GM12878 (cell line): ENCODE results near the gene POU2AF2. TPM values are rescaled to one million over a fixed set of nuclear protein-coding genes. Genes with fewer than 3 reads are reported as not detected.
"Not testable (repeated sequence)": the region's sequence is repeated elsewhere in the genome, so short reads cannot be mapped to it uniquely, and the experiment has no call there.

Source experiments
- ATAC-seq: fragments of 200-7000 bp; cut with Tn5 transposase; 3 replicates; pipeline ENCODE4 v1.9.1; 2020; ENCODE audit warnings: mild to moderate bottlenecking, moderate library complexity
- BruUV-seq: library from RNA; stranded (reverse); fragments of 400-500 nt; replicated peaks from 2 replicates; lab custom pipeline; 2021; lab: Mats Ljungman, UMichigan
- CTCF ChIA-PET: fragments of 300-600 bp; sonication (Branson Sonifier 250); formaldehyde crosslinking; extraction: SDS; loops from one replicate; lab custom pipeline; 2021; ENCODE audit warnings: inconsistent platforms; lab: Yijun Ruan, JAX
- POLR2A ChIA-PET: fragments of 350-600 bp; formaldehyde crosslinking; extraction: SDS; loops from one replicate; lab custom pipeline; 2021; ENCODE audit warnings: inconsistent platforms; lab: Charles Lee
- RAD21 ChIA-PET: fragments of 300-600 bp; sonication (Branson Sonifier 250); formaldehyde crosslinking; loops from one replicate; lab custom pipeline; 2023; ENCODE audit warnings: antibody characterized with exemption; ENCODE audit not compliant: unreplicated experiment; lab: Charles Lee
- SMC1A ChIA-PET: fragments of 300-600 bp; sonication (Branson Sonifier 250); formaldehyde crosslinking; loops from one replicate; lab custom pipeline; 2023; ENCODE audit not compliant: unreplicated experiment, uncharacterized antibody; lab: Charles Lee
- DNase-seq: peaks from one replicate; pipeline ENCODE4 v3.0.0-alpha.2; 2011; ENCODE audit warnings: low read depth, low spot score
- FAIRE-seq: peaks from 3 replicates; lab custom pipeline; 2011; peaks lifted over from hg19 to GRCh38; lab: Jason Lieb, UNC
- H2AFZ ChIP-seq: 2 replicates; pipeline ENCODE4 v1.6.0; 2011; ENCODE audit warnings: low read depth, low read length, control low read depth; ENCODE audit not compliant: control insufficient read depth
- H3K27ac ChIP-seq: 2 replicates; pipeline ENCODE4 v1.5.1; 2011; ENCODE audit warnings: control low read depth; ENCODE audit not compliant: control insufficient read depth, insufficient read depth
- H3K27me3 ChIP-seq, 2 experiments: replicated peaks in 1 of 2; 2 replicates each; pipeline versions ENCODE4 v1.6.0 to v1.6.1; 2011; ENCODE audit warnings: low read length in 1 of 2; ENCODE audit not compliant: control insufficient read depth in 2 of 2, insufficient read depth in 2 of 2
- H3K36me3 ChIP-seq, 2 experiments: 2 replicates each; pipeline ENCODE4 v1.5.1; 2011; ENCODE audit warnings: low read length in 1 of 2; ENCODE audit not compliant: control insufficient read depth in 2 of 2, insufficient read depth in 2 of 2
- H3K4me1 ChIP-seq: 2 replicates; pipeline ENCODE4 v1.6.1; 2011; ENCODE audit warnings: mild to moderate bottlenecking, low read length, moderate library complexity, mixed read lengths; ENCODE audit not compliant: control insufficient read depth, insufficient read depth
- H3K4me2 ChIP-seq: 2 replicates; pipeline ENCODE4 v1.6.0; 2011; ENCODE audit warnings: control low read depth; ENCODE audit not compliant: control insufficient read depth, insufficient read depth
- H3K4me3 ChIP-seq: fragments of 200-600 bp; sonication (generic); 2 replicates; pipeline ENCODE4 v1.5.1; 2016
- H3K79me2 ChIP-seq: 2 replicates; pipeline ENCODE4 v1.6.0; 2011; ENCODE audit warnings: low read length; ENCODE audit not compliant: control insufficient read depth, insufficient read depth
- H3K9ac ChIP-seq: 2 replicates; pipeline ENCODE4 v1.8.0; 2011; ENCODE audit warnings: low read length, control low read depth, mixed read lengths; ENCODE audit not compliant: control insufficient read depth, insufficient read depth
- H3K9me3 ChIP-seq: replicated peaks from 3 replicates; pipeline ENCODE4 v1.5.1; 2011; ENCODE audit warnings: mild to moderate bottlenecking, low read length; ENCODE audit not compliant: control insufficient read depth, insufficient read depth
- H4K20me1 ChIP-seq: 2 replicates; pipeline ENCODE4 v1.6.0; 2011; ENCODE audit not compliant: control insufficient read depth, insufficient read depth
- CBX3 ChIP-seq: fragments of 200-600 bp; sonication (generic); IDR thresholded peaks from 2 replicates; pipeline ENCODE4 v1.6.1; 2016; ENCODE audit warnings: low read depth, borderline replicate concordance
- E2F8 ChIP-seq: fragments of 450-650 bp; IDR thresholded peaks from 2 replicates; pipeline ENCODE4 v1.6.1; 2018; ENCODE audit warnings: mild to moderate bottlenecking, low read depth, moderate library complexity; ENCODE audit not compliant: partially characterized antibody
- EP300 ChIP-seq, 2 experiments: fragments of 150-350 bp in 1 of 2; IDR thresholded peaks; 2 replicates each; pipeline ENCODE4 v1.6.1; 2011 to 2012; ENCODE audit warnings: low read depth in 2 of 2, low read length in 2 of 2, borderline replicate concordance in 1 of 2, improper control_type of control experiment in 1 of 2, inconsistent platforms in 1 of 2; ENCODE audit not compliant: control insufficient read depth in 1 of 2
- MEF2A ChIP-seq: IDR thresholded peaks from 2 replicates; pipeline ENCODE4 v1.6.1; 2011; ENCODE audit warnings: low read depth, mild to moderate bottlenecking, low read length, moderate library complexity; ENCODE audit not compliant: insufficient read depth
- NFXL1 ChIP-seq: fragments of 450-650 bp; IDR thresholded peaks from 2 replicates; pipeline ENCODE4 v1.6.1; 2017; ENCODE audit warnings: antibody characterized with exemption, mild to moderate bottlenecking, borderline replicate concordance
- RB1 ChIP-seq: fragments of 450-650 bp; formaldehyde crosslinking; IDR thresholded peaks from 2 replicates; pipeline ENCODE4 v1.6.1; 2017; ENCODE audit warnings: mild to moderate bottlenecking, borderline replicate concordance
- SP1 ChIP-seq: IDR thresholded peaks from one replicate; pipeline ENCODE4 v1.6.1; 2011; ENCODE audit warnings: low read depth, low read length
- ZBTB33 ChIP-seq: fragments of 450-650 bp; IDR thresholded peaks from 2 replicates; pipeline ENCODE4 v1.6.1; 2017; ENCODE audit warnings: mild to moderate bottlenecking
- ZNF274 ChIP-seq: IDR thresholded peaks from one replicate; pipeline ENCODE4 v1.8.0; 2011; ENCODE audit not compliant: insufficient read length, insufficient read depth
- ZNF622 ChIP-seq: fragments of 450-650 bp; IDR thresholded peaks from 2 replicates; pipeline ENCODE4 v1.6.1; 2017; ENCODE audit warnings: mild to moderate bottlenecking, inconsistent platforms
- WGBS: methylation state at CpG from one replicate; pipeline ENCODE4 v1.1.6; 2016; ENCODE audit warnings: low lambda C conversion rate; ENCODE audit not compliant: insufficient replicate concordance, insufficient coverage; ENCODE audit errors: missing lambda C conversion rate; 5-methylcytosine and 5-hydroxymethylcytosine counted together
- in situ Hi-C: fragments of 300-500 bp; cut with MboI; formaldehyde crosslinking; loops from 9 replicates; pipeline ENCODE4 v1.14.3; 2018; ENCODE audit warnings: mixed read lengths
- intact Hi-C: fragments of 100-400 bp; cut with micrococcal nuclease; formaldehyde crosslinking; loops from one replicate; pipeline ENCODE4 v1.14.2; 2022; ENCODE audit not compliant: unreplicated experiment
- polyA plus RNA-seq, 11 experiments: library from polyadenylated mRNA; depleted of rRNA in 4 of 11; unstranded in 6 of 11; stranded (reverse) in 5 of 11; fragments of >200 nt; fragmentation: Nextera tagmentation in 4 of 11; fragmentation: Illumina TruSeq in 1 of 11; extraction: Ambion mirVana in 4 of 11; extraction: Trizol in 1 of 11; gene quantifications; 1 replicate in 1 of 11; 2 replicates in 10 of 11; pipeline versions ENCODE4 v1.2.1 to v1.2.3, GENCODE V29; 2011 to 2016; ENCODE audit warnings: inconsistent platforms in 2 of 11, missing spikeins in 2 of 11, low read depth in 1 of 11
- total RNA-seq, 4 experiments: library from RNA; depleted of rRNA in 3 of 4; stranded (reverse); fragments of >200 nt in 3 of 4; fragmentation: Illumina TruSeq in 1 of 4; extraction: Trizol in 1 of 4; gene quantifications; 2 replicates each; pipeline versions ENCODE4 v1.2.1 to v1.2.3, GENCODE V29; 2013 to 2021

Gene POU2AF2
- total and polyA plus RNA-seq, 10 of the 15 experiments (the other 5 are each of a cell fraction or from before 2014, with no cell fraction given): not detected

- H4K20me1 ChIP-seq, H3K9me3 ChIP-seq, H3K4me3 ChIP-seq, ATAC-seq, H2AFZ ChIP-seq, RAD21 ChIA-PET, H3K79me2 ChIP-seq, FAIRE-seq, H3K4me1 ChIP-seq, BruUV-seq, DNase-seq, H3K36me3 ChIP-seq, intact Hi-C loops, H3K27ac ChIP-seq, in situ Hi-C loops, POLR2A ChIA-PET, H3K4me2 ChIP-seq, H3K27me3 ChIP-seq, H3K9ac ChIP-seq: not testable (repeated sequence)
- ChIA-PET SMC1A (interaction anchor here (1.1 kb wide), 1 partner anchor 125 kb away, joined by 4 read pairs; no protein-coding TSS in a partner anchor), CTCF (interaction anchor here (1.4 kb wide), 1 partner anchor 126 kb away, joined by 4 read pairs; no protein-coding TSS in a partner anchor)
- whole genome bisulfite sequencing: no CpG with 5 or more reads among the region's 1 CpG
These were observed 46.9 kb downstream of the POU2AF2 start for GRCh38 chr11:111292408-111292807.

GRCh38 chr11:111296196-111296595, 50.7 kb downstream of the POU2AF2 start:
- H3K27ac ChIP-seq: no peak overlapping the region
- DNase-seq: no peak
- no peak for FAIRE-seq
- no peak overlapping the region for H3K9ac ChIP-seq
- CTCF ChIA-PET: interaction anchor here (4.2 to 4.4 kb wide), 2 partner anchors 13 to 127 kb away, joined by 16 to 21 read pairs; no protein-coding TSS in a partner anchor
- no peak overlapping the region for H2AFZ ChIP-seq
- no peak overlapping the region for H3K4me3 ChIP-seq
- RAD21 ChIA-PET: interaction anchor here (0.8 to 1.4 kb wide), 4 partner anchors 13 to 131 kb away, joined by 3 read pairs; no protein-coding TSS in a partner anchor
- 42% methylated on average over 3 of the region's 3 CpGs for WGBS
- no peaks in the 10 kb centered on the region for H3K9me3 ChIP-seq
- no peaks in the 10 kb centered on the region for H3K4me1 ChIP-seq
- H3K36me3 ChIP-seq: no peaks in the 10 kb centered on the region
- peaks cover 0 to 7% of the 10 kb centered on the region in 2 experiments; a peak in 3 of 4 replicates for H3K27me3 ChIP-seq
- POLR2A ChIA-PET: no interaction called here
- ATAC-seq: no peak
- intact Hi-C loops: no loop called here
- in situ Hi-C loops: no loop called here
- no peak overlapping the region for H3K4me2 ChIP-seq
- no peaks in the 10 kb centered on the region for H3K79me2 ChIP-seq
- BruUV-seq: no TSS peak
- H4K20me1 ChIP-seq: no peaks in the 10 kb centered on the region
- SMC1A ChIA-PET: interaction anchor here (1.7 kb wide), 1 partner anchor 127 kb away, joined by 6 read pairs; no protein-coding TSS in a partner anchor
- no peak for TF ChIP-seq ZNF274
- no peak for TF ChIP-seq MEF2A
- no peak for TF ChIP-seq ZBTB33
- no peak for TF ChIP-seq NFXL1
- no peak for TF ChIP-seq RB1
- TF ChIP-seq EP300 (IDR thresholded peaks at IDR 0.05; ENCODE audit: borderline replicate concordance in 1 of 2, control insufficient read depth in 1 of 2, low read depth in 2 of 2, low read length in 2 of 2): no peak
- no peak for TF ChIP-seq SP1
- no peak for TF ChIP-seq E2F8
- TF ChIP-seq CBX3: no peak
- TF ChIP-seq ZNF622: no peak
